Hepatocyte (in vitro differentiated cells): ENCODE data around the gene SGK2. TPM values are rescaled to one million over a fixed set of nuclear protein-coding genes. Genes with fewer than 3 reads are reported as not detected.

ENCODE experiments used
- DNase-seq: peaks from one replicate; pipeline ENCODE4 v3.0.0-alpha.2; 2016; ENCODE audit warnings: low spot score
- H2AFZ ChIP-seq: fragments of 200-600 bp; sonication (generic); 2 replicates; pipeline ENCODE4 v1.6.0; 2016; ENCODE audit warnings: antibody characterized with exemption, mild to moderate bottlenecking
- H3K27ac ChIP-seq: fragments of 200-600 bp; sonication (generic); 2 replicates; pipeline ENCODE4 v1.5.1; 2016; ENCODE audit warnings: mild to moderate bottlenecking
- H3K27me3 ChIP-seq: fragments of 200-600 bp; sonication (generic); 2 replicates; pipeline ENCODE4 v1.6.1; 2016
- H3K36me3 ChIP-seq: fragments of 200-600 bp; sonication (generic); replicated peaks from 2 replicates; pipeline ENCODE4 v1.5.1; 2016; ENCODE audit warnings: low read depth; ENCODE audit not compliant: insufficient read depth
- H3K4me1 ChIP-seq: fragments of 200-600 bp; sonication (generic); 2 replicates; pipeline ENCODE4 v1.5.1; 2016; ENCODE audit warnings: mild to moderate bottlenecking, moderate library complexity; ENCODE audit not compliant: insufficient read depth
- H3K4me2 ChIP-seq: fragments of 200-600 bp; sonication (generic); 2 replicates; pipeline ENCODE4 v1.6.0; 2016
- H3K4me3 ChIP-seq: fragments of 200-600 bp; sonication (generic); 2 replicates; pipeline ENCODE4 v1.5.1; 2016; ENCODE audit warnings: mild to moderate bottlenecking
- H3K79me2 ChIP-seq: fragments of 200-600 bp; sonication (generic); 2 replicates; pipeline ENCODE4 v1.6.0; 2017; ENCODE audit warnings: mild to moderate bottlenecking
- H3K9me2 ChIP-seq: fragments of 200-600 bp; sonication (generic); replicated peaks from 2 replicates; pipeline ENCODE4 v1.6.0; 2017; ENCODE audit warnings: mild to moderate bottlenecking; ENCODE audit not compliant: insufficient read depth
- H3K9me3 ChIP-seq: fragments of 200-600 bp; sonication (generic); 2 replicates; pipeline ENCODE4 v1.5.1; 2016; ENCODE audit warnings: low read depth, mild to moderate bottlenecking
- H4K20me1 ChIP-seq: fragments of 200-600 bp; sonication (generic); 2 replicates; pipeline ENCODE4 v1.6.0; 2016; ENCODE audit warnings: mild to moderate bottlenecking; ENCODE audit not compliant: insufficient read depth, poor library complexity, severe bottlenecking
- EZH2 ChIP-seq: fragments of 200-600 bp; sonication (generic); IDR thresholded peaks from 2 replicates; pipeline ENCODE4 v1.6.1; 2016; ENCODE audit warnings: antibody characterized with exemption, mild to moderate bottlenecking, borderline replicate concordance
- EZH2phosphoT487 ChIP-seq: fragments of 200-600 bp; sonication (generic); IDR thresholded peaks from one replicate; pipeline ENCODE4 v1.6.1; 2018; ENCODE audit warnings: antibody characterized with exemption, mild to moderate bottlenecking, low read depth, moderate library complexity; ENCODE audit not compliant: unreplicated experiment, severe bottlenecking
- WGBS: methylation state at CpG from one replicate; pipeline ENCODE4 v1.1.6; 2016; ENCODE audit warnings: low lambda C conversion rate; ENCODE audit errors: missing lambda C conversion rate; 5-methylcytosine and 5-hydroxymethylcytosine counted together
- polyA plus RNA-seq: library from polyadenylated mRNA; unstranded; fragments of >200 nt; fragmentation: Nextera tagmentation; extraction: Ambion mirVana; gene quantifications from 2 replicates; pipeline ENCODE4 v1.2.1, GENCODE V29; 2016
- total RNA-seq: library from RNA; depleted of rRNA; stranded (reverse); fragments of >200 nt; gene quantifications from 2 replicates; pipeline ENCODE4 v1.2.3, GENCODE V29; 2014
- TF ChIP-seq, protein P1 (sequence below): fragments of 200-600 bp; sonication (generic); IDR thresholded peaks from 2 replicates; pipeline ENCODE4 v1.5.1; 2016; ENCODE audit warnings: antibody characterized with exemption, mild to moderate bottlenecking; ENCODE audit not compliant: poor library complexity

SGK2 gene
- total and polyA plus RNA-seq, 2 experiments from 2014 or later = 12.5 to 21.2 TPM

DNA sequence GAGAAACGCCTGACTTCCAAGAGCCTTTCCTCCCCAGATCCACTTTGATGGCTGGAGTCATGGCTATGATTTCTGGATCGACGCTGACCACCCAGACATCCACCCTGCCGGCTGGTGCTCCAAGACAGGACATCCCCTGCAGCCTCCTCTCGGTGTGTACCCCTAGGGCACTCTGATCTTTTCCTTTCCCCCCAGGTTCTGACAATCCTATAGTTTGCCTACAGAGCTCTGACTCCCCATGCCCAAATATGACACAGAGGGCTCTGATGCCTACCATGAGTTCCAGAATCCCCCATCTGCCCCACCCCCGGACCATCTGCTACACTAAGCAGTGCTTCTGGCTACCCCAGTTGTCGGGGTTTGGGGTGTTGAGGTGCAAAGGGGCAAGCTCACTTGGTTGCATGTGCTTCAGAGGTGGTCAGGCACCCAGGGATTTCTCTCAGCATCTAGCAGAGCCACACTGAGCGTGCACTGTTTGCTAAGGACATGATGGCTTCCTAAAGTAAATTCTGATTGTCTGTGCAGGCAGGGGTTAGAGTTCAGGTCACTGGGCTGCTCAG lies 24.0 kb upstream of the SGK2 start:
- no peak overlapping the region for H3K27ac ChIP-seq
- H3K4me2 ChIP-seq = no peak overlapping the region
- H3K36me3 ChIP-seq = no peaks in the 10 kb centered on the region
- no peak overlapping the region for H3K4me3 ChIP-seq
- H3K4me1 ChIP-seq = no peaks in the 10 kb centered on the region
- DNase-seq = no peak
- no peaks in the 10 kb centered on the region for H4K20me1 ChIP-seq
- H2AFZ ChIP-seq = no peak overlapping the region
- WGBS = 91% methylated on average over 8 of the region's 8 CpGs
- H3K27me3 ChIP-seq = no peaks in the 10 kb centered on the region
- no peaks in the 10 kb centered on the region for H3K9me3 ChIP-seq
- no peaks in the 10 kb centered on the region for H3K79me2 ChIP-seq
- no peaks in the 10 kb centered on the region for H3K9me2 ChIP-seq
- TF ChIP-seq EZH2 (no peak), EZH2phosphoT487 (no peak)
- TF ChIP-seq, protein P1, sequence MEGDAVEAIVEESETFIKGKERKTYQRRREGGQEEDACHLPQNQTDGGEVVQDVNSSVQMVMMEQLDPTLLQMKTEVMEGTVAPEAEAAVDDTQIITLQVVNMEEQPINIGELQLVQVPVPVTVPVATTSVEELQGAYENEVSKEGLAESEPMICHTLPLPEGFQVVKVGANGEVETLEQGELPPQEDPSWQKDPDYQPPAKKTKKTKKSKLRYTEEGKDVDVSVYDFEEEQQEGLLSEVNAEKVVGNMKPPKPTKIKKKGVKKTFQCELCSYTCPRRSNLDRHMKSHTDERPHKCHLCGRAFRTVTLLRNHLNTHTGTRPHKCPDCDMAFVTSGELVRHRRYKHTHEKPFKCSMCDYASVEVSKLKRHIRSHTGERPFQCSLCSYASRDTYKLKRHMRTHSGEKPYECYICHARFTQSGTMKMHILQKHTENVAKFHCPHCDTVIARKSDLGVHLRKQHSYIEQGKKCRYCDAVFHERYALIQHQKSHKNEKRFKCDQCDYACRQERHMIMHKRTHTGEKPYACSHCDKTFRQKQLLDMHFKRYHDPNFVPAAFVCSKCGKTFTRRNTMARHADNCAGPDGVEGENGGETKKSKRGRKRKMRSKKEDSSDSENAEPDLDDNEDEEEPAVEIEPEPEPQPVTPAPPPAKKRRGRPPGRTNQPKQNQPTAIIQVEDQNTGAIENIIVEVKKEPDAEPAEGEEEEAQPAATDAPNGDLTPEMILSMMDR = no peak

DNA sequence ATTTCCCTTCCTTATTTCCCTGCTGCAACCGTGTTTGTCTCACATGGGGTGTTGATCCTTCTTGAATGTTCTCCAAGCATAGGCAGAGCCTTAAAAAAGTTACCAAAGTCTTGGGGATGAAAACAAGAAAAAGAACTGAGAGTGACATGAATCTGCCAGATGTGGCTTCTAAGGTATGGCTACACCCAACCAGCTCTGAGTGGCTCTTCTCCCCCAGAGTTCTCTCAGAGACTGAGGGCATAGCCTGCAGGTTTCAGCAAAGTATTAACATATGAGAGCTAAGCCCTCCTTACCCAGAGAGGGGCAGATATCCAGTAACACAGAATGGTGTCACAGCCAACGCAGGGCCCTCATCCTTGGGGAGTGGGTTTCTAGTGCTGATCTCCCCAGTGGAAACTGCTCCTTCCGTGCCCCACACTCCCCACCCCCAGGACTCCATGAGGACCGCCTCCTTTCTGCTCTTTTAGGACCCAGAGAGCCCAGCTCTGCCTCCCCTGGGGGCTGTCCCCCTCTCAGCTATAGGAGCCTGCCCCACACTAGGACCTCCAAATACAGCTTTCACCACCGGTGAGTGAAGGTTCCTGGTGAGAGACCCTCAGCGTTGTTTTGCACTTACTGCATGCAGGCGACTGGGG lies 23.3 kb upstream of the SGK2 start:
- no peaks in the 10 kb centered on the region for H3K27me3 ChIP-seq
- H3K79me2 ChIP-seq = no peaks in the 10 kb centered on the region
- H3K4me2 ChIP-seq = no peak overlapping the region
- no peak overlapping the region for H3K4me3 ChIP-seq
- no peaks in the 10 kb centered on the region for H4K20me1 ChIP-seq
- H3K36me3 ChIP-seq = no peaks in the 10 kb centered on the region
- WGBS = 87% methylated on average over 7 of the region's 7 CpGs
- no peak overlapping the region for H3K27ac ChIP-seq
- H3K9me3 ChIP-seq = no peaks in the 10 kb centered on the region
- TF ChIP-seq EZH2 (no peak), EZH2phosphoT487 (no peak)
- TF ChIP-seq, protein P1 = no peak
- DNase-seq = no peak
- no peak overlapping the region for H2AFZ ChIP-seq
- H3K4me1 ChIP-seq = no peaks in the 10 kb centered on the region
- H3K9me2 ChIP-seq = no peaks in the 10 kb centered on the region

DNA sequence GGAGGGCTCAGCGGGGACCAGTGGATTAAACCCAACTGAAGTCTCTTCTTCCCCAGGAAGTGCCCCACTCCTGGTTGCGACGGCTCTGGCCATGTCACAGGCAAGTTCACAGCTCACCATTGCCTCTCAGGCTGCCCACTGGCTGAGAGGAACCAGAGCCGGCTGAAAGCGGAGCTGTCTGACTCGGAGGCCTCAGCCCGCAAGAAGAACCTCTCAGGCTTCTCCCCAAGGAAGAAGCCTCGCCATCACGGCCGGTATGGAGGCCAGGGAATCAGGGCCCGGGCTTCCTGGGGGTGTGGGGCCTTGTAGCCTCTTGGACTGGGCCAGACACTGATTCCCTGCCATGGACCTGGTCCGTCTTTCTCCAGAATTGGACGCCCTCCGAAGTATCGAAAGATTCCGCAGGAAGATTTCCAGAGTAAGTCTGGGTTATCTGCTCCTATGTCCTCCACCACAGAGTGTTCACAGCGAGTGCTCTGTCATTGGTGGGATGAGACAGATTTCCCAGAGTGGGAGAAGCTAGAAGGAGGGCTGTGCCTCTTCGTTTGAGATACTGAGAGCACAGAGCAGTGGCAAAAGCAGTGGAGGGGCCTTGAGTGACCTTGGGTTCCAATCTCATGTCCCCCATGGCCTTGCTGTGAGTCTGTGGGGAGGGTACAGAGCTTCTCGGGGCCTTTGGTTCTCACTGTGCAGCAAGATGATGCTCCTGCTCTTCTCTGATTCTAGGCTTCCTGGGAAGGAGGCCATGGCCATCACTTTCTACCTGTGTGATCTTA lies 22.6 kb upstream of the SGK2 start:
- H3K4me2 ChIP-seq = no peak overlapping the region
- H3K9me2 ChIP-seq = no peaks in the 10 kb centered on the region
- no peaks in the 10 kb centered on the region for H3K27me3 ChIP-seq
- H4K20me1 ChIP-seq = no peaks in the 10 kb centered on the region
- H3K4me1 ChIP-seq = no peaks in the 10 kb centered on the region
- H3K4me3 ChIP-seq = no peak overlapping the region
- no peaks in the 10 kb centered on the region for H3K9me3 ChIP-seq
- 94% methylated on average over 19 of the region's 19 CpGs for WGBS
- H3K36me3 ChIP-seq = no peaks in the 10 kb centered on the region
- no peak for TF ChIP-seq EZH2
- TF ChIP-seq EZH2phosphoT487 = no peak
- TF ChIP-seq, protein P1 = no peak
- H2AFZ ChIP-seq = no peak overlapping the region
- H3K27ac ChIP-seq = no peak overlapping the region
- no peak for DNase-seq
- H3K79me2 ChIP-seq = no peaks in the 10 kb centered on the region
